SH-SY5Y (cell line): ENCODE data around the gene CAMKK2.

Experiments
- GATA2 ChIP-seq: IDR thresholded peaks from 2 replicates; pipeline ENCODE4 v1.6.1; 2011; ENCODE audit warnings: mild to moderate bottlenecking, low read depth, low read length
- GATA3 ChIP-seq: IDR thresholded peaks from 2 replicates; pipeline ENCODE4 v1.6.1; 2011; ENCODE audit warnings: low read depth, mild to moderate bottlenecking, low read length, moderate library complexity

CAMKK2 gene

DNA sequence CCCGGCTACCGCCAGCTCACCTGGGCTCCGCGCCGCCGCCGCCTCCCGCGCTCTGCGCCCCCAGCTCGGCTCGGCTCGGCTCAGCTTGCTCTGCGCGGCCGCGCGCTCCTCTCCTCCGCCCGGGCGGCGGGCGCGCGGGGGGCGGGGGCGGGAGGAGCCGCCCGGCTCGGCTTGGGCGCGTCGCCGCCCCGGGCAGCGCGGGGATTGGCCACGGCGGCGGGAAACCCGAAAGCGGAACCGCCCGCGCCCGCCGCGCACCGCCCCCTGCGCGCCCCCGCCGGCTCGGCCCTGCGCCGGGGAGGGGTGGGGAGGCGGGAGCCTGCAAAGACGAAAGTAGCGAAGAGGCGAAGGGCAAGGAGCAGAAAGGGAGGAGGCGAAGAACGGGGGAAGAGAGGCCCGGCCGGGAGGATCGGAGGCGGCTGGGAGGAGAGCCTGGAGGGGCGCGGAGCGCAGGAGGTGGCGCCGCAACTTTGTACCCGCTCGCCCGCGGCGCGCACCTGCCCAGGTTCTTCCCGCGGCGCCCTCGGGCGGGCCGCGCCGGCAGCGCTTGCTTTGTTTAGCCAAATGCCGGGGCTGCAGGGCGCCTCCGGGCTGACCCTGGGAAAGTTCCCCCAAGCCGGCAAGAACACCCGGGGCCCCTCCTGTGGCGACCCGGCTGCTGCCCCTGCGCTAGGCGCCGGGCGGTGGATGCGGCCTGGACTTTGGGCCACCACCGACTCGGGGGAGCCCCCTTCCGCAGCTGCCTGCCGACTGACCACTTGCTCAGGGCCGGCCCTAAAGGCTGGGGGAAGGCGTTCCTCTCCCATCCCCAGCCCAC is at the start of gene CAMKK2:
CAMKK2 (minus strand) TSS at position 92 of the 817 bp plus-strand sequence. CDS start 22,183 bp downstream, outside the sequence.
- TF ChIP-seq GATA2 = no peak
- TF ChIP-seq GATA3 = no peak

DNA sequence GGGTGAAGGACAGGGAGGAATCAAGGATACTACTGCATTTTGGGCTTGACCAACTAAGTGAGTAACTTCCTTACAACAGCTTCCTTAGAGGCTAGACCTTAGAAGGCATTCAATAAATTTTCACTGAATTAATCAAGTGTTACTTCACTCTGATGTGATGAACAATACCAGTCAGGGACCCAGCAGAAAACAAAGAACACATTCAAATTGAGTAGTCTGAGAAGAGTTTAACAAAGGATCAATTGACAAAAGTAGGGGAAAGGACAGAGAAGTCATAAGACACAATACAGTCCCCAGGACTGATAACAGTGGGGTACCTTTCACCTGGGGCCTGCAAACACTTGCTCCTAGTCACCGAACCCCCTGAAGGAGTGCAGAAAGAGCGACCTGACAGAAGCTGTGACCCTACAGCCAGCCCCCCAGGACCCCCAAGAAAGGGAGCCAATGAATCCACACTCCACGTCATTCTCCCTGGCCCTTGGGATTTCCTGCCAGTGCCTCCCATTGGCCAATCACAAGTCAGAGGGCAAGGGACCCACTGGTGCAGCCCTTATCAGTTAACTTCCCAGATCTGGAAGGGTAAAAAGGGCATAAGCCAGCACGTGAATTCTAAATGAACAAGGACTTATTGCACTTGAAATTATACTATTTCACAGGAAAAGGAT is 48.8 kb upstream of the CAMKK2 start:
- TF ChIP-seq GATA3 = no peak
- TF ChIP-seq GATA2 = no peak

GRCh38 chr12:121344506-121344905 is 48.0 kb upstream of the CAMKK2 start:
- TF ChIP-seq GATA2 = no peak

DNA sequence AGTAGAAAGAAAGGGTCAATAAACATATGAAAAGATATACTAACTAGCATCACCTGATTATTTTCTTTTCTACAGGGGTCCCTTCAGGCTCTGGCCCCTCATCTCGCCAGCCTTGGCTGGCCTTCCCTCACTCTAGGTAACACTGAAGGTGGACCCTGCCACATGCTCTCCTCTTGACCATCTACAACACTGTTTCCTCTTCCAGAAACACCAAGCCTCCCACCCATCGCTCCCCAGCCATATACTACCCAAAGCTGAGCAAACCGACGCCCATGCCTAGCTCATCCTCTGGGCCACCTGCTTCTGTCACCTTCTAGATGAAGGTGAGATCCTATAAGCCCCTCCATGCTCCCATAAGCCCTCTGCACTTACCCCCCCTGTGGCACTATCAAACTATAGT is 40.9 kb upstream of the CAMKK2 start:
- TF ChIP-seq GATA2 = no peak
- TF ChIP-seq GATA3 = no peak

GRCh38 chr12:121334513-121335343 is 38.2 kb upstream of the CAMKK2 start:
- TF ChIP-seq GATA2 (no peak), GATA3 (no peak)

DNA sequence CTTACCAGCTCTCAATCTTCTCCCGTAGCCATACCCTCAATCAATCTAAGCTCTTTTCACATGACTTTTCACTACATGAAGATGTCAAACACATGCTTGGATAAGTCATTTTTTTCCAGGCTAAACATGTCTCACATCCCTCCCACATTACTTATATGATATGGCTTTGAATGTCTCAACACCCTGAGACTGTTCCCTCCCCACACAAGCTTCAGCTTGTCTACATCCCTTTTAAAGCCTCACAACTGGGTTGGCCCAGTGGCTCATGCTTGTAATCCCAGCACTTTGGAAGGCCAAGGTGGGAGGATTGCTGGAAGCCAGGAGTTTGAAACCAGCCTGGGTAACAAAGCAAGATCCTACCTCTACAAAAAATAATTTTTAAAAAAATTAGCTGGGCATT is 37.2 kb upstream of the CAMKK2 start:
- TF ChIP-seq GATA3 = no peak
- no peak for TF ChIP-seq GATA2

DNA sequence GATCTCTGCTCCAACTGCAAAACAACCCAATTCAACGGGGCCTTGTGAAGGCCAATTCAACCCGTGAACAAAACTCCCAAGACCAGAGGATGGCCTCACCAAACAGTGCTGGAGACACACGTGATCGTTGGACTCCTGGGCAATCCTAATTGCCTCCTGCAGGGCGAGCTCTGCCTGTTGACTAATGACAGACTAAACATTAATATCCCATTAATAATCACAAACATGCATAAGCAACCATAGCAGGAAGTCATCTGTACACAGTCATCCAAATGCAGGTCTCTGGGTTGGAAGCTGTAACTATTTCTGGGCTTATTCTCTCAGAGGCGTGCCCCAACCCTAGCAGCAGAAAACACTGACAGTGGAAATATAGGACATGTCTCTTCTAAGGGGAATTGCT is 34.7 kb upstream of the CAMKK2 start:
- TF ChIP-seq GATA2 (no peak), GATA3 (no peak)

GRCh38 chr12:121330692-121331091 is 34.2 kb upstream of the CAMKK2 start:
- TF ChIP-seq GATA2 (no peak), GATA3 (no peak)

DNA sequence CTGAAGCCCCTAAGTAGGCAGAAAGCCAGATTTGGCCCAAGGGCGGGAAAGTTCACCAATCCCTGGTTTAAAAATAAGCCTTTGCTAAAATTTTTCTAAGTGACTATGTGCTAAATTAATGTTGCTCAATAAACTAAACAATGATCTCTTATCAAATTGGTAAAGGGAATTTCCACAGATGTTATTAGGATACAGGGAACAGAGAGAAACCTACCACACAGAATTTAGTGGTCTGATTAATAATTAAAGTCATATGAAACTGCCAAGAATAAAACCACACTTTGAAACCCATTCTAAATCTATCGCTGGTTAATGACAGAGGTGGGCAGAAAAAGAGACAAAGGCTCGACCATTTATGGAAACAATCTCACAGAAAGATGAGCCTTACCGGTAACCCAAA is 33.7 kb upstream of the CAMKK2 start:
- TF ChIP-seq GATA3 (no peak), GATA2 (no peak)

DNA sequence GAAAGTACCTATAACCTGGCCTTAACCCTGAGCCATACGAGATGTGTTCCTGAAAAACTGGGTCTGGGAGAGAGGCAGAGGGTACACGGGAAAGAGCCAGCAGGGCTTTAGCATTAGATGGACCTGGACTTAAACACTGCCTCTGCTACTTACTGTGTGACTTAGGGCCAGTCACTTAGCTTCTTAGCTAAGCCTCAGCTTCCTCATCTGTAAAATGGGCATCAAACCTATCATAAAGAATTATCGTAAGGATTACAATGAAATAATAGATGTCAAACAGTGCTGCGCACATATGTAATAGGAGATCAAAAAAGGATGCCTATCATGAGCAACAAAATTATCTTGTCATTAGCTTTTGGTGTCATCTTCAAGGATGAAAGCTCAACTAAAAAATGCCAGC is 32.1 kb upstream of the CAMKK2 start:
- TF ChIP-seq GATA2 (no peak), GATA3 (no peak)

GRCh38 chr12:121326996-121327674 is 30.6 kb upstream of the CAMKK2 start:
- no peak for TF ChIP-seq GATA2
- TF ChIP-seq GATA3 = no peak

GRCh38 chr12:121325922-121326396 is 29.4 kb upstream of the CAMKK2 start:
- TF ChIP-seq GATA3 (no peak), GATA2 (no peak)

GRCh38 chr12:121323908-121324307 is 27.4 kb upstream of the CAMKK2 start:
- no peak for TF ChIP-seq GATA3
- TF ChIP-seq GATA2 = no peak

- TF ChIP-seq GATA2 = no peak
- no peak for TF ChIP-seq GATA3
Measured at GRCh38 chr12:121318121-121318520, 21.6 kb upstream of the CAMKK2 start.

DNA sequence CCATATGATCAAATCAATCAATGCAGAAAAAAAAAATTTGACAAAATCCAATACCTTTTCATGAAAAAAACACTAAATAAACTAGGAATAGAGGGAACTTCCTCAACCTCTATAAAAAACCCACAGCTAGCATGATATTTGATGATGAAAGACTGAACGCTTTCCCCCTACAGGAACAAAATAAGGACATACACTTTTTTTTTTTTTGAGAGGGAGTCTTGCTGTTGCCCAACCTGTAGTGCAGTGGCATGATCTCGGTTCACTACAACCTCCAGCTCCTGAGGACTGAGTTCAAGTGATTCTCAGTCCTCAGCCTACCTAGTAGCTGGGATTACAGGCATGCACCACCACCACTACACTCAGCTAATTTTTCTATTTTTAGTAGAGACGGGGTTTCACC is 17.9 kb upstream of the CAMKK2 start:
- TF ChIP-seq GATA3 (no peak), GATA2 (no peak)
